Measurements from ENCODE around the gene ARRB1.

- TF ChIP-seq CTCF (IDR thresholded peaks at IDR 0.05) = no peak
- no peak for TF ChIP-seq POLR2AphosphoS5 (IDR thresholded peaks at IDR 0.05; ENCODE audit: low read depth, low read length)
- TF ChIP-seq TCF7L2 (IDR thresholded peaks at IDR 0.05; ENCODE audit: low read depth, low read length) = no peak
Observed at GRCh38 chr11:75380716-75381420, 29.4 kb upstream of the ARRB1 start.
